ENCODE results near the gene PRR5L.

DNA sequence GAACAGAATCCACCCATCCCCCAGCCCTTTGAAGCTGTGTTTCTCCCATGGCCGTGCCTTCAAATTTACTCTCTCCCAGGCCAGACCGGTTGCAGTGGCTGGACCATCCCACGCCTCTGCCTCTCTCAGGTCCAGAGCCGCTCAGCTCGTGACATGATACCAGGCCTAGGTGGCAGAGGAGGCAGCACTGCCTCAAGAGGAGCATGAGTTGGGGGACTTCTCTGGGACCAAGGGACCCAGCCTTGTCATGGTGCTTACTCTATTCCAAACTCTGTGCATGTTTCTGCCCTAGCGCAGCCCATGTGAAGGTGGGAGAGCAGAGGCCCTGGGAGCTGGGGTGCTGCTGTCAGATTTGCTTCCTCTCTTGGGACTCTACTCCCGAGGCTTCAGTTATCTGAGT is 163.0 kb downstream of the PRR5L start:
- no peak for TF ChIP-seq POLR2A (IDR thresholded peaks at IDR 0.05; ENCODE audit: low read length)
- TF ChIP-seq GATA1 (IDR thresholded peaks at IDR 0.05; ENCODE audit: low read depth, low read length): no peak

Measured in erythroblast (primary cell).